ENCODE results near the gene MCF2L. TPM values are rescaled to one million over a fixed set of nuclear protein-coding genes. Genes with fewer than 3 reads are reported as not detected.

The MCF2L gene
- total RNA-seq, 4 donors from 2014 or later = 10.2 to 25.4 (median 16.9) TPM

DNA sequence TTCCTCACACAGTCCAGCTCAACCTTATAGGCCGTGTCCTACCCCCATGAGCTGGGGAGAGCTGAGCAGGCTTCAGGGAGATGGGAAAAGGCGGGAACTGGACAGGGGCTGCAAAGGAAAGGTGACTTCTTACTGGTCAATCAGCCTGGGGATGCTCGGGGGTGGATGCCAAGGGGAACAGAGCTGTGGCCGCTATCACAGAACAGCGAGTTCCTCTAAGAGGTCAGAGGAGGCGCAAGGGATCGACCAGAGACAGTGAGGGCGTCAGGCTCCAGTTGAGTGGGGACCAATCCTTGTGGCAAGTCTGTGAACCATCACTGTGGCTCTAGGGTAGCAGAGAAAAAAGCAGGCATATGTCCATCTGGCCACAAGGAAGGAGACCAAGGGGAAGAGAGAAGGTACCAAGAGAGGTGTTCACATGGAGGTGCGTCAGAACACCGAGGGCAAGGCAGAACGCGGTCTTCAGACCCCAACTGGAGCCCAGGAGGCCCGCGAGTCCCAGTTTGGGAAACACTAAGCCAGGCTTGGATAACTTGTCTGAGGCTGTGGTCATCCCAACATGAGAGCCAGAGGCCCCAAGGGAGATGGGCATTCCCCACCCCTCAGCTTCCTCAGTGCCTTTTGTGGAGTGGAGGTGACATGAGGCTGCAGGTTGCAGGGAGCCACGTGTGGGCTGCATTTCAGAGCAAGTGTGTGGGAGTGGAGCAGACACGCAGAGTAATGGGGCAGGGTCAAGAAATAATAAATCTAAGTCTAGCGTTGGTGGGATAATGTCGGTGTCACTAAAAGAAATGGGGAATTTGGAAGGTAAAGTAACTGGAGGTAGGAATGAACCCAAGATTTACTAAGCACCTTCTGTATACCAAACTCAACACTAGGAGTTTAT is 157.5 kb downstream of the MCF2L start:
- intact Hi-C loops (cut with DNase I) = no loop called here
- peaks cover 0 to 29% (median 5%) of the 10 kb centered on the region in 3 donors for H3K4me1 ChIP-seq
- 77 to 87% methylated on average over 14 to 18 of the region's 18 CpGs for WGBS, 2 donors
- DNase-seq = no peak
- TF ChIP-seq, protein P1, sequence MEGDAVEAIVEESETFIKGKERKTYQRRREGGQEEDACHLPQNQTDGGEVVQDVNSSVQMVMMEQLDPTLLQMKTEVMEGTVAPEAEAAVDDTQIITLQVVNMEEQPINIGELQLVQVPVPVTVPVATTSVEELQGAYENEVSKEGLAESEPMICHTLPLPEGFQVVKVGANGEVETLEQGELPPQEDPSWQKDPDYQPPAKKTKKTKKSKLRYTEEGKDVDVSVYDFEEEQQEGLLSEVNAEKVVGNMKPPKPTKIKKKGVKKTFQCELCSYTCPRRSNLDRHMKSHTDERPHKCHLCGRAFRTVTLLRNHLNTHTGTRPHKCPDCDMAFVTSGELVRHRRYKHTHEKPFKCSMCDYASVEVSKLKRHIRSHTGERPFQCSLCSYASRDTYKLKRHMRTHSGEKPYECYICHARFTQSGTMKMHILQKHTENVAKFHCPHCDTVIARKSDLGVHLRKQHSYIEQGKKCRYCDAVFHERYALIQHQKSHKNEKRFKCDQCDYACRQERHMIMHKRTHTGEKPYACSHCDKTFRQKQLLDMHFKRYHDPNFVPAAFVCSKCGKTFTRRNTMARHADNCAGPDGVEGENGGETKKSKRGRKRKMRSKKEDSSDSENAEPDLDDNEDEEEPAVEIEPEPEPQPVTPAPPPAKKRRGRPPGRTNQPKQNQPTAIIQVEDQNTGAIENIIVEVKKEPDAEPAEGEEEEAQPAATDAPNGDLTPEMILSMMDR (IDR thresholded peaks at IDR 0.05) = no peak
- TF ChIP-seq POLR2A (IDR thresholded peaks at IDR 0.05) = no peak
- H3K27ac ChIP-seq = no peak overlapping the region
- H3K4me3 ChIP-seq = no peak overlapping the region
- peaks cover 0 to 48% (median 0%) of the 10 kb centered on the region in 4 donors for H3K27me3 ChIP-seq
- H3K9me3 ChIP-seq = no peaks in the 10 kb centered on the region
- H3K36me3 ChIP-seq = peaks cover 0 to 5% (median 0%) of the 10 kb centered on the region in 3 donors

DNA sequence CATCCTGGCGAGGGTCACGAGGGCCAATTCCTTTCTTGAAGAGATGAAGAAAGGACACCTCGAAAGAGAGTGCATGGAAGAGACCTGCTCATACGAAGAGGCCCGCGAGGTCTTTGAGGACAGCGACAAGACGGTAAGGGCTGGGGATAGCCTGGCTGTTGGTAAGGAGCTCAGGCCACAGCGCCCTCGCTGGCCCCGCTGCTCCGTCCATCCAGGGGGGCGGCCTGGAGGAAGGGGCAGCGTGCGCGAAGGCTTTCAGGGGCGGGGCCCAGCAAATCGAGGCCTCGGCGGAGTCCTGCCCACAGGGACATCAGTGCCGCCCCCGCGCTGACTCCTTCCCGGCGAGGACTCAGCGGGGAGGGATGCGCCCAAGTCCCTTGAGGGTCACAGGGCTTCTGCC is 160.5 kb downstream of the MCF2L start:
- no peaks in the 10 kb centered on the region for H3K9me3 ChIP-seq
- intact Hi-C loops (cut with DNase I) = no loop called here
- 81 to 83% methylated on average over 9 to 18 of the region's 27 CpGs for WGBS, 2 donors
- H3K27ac ChIP-seq = no peak overlapping the region
- peaks cover 0 to 9% (median 0%) of the 10 kb centered on the region in 3 donors for H3K4me1 ChIP-seq
- peak overlapping the region in 2 of 4 donors; percentile 32 to 46 for H3K4me3 ChIP-seq
- no peak for DNase-seq
- no peak for TF ChIP-seq POLR2A (IDR thresholded peaks at IDR 0.05)
- TF ChIP-seq, protein P1 (IDR thresholded peaks at IDR 0.05) = no peak
- H3K27me3 ChIP-seq = peaks cover 0 to 48% (median 0%) of the 10 kb centered on the region in 4 donors
- peaks cover 0 to 5% (median 0%) of the 10 kb centered on the region in 3 donors for H3K36me3 ChIP-seq

DNA sequence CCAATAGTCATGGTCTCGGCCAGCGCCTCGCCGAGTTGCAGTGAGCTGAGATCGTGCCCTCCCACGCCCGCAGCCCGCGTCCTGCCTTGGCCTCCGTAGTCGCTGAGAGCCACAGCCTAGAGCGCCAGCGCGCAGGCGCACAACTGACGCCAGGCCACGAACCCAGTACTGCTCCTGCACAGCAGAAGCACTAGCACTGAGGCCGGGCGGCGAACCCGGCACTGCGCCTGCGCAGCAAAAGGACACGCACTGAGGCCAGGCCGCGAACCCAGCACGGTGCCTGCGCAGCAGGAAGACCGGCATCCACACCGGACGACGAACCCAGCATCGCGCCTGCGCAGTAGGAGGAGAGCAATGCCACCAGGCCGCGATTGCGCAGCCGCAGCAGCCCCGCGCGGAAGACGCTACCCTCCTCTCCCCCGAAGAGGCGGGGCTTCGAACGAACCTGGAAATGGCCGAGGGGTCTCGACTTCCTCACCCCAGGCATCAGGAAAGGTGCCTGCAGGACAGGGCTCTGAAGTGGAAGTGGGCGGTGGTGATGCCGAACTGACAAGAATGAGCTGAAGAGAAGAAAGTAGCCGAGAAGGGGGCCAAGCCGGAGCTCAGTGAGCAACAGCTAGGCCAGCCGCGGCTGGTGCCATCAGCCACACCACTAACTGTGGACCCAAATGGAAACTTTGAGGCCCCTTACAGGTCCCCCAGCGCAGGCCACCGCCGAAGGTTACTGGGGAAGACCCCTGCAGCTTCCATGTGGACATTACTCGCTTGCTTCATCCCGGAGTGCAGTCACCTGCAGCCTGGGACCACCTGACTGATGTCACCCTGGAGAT is 161.1 kb downstream of the MCF2L start:
- Histone ChIP-seq H3K9me3 (no peaks in the 10 kb centered on the region), H3K4me3 (peak overlapping the region in 3 of 4 donors; percentile 22 to 46 (median 32)), H3K4me1 (peaks cover 0 to 9% (median 0%) of the 10 kb centered on the region in 3 donors), H3K36me3 (peaks cover 0 to 5% (median 0%) of the 10 kb centered on the region in 3 donors), H3K27me3 (peaks cover 0 to 48% (median 0%) of the 10 kb centered on the region in 4 donors), H3K27ac (no peak overlapping the region)
- intact Hi-C loops (cut with DNase I) = no loop called here
- WGBS, 2 donors = 72 to 74% methylated on average over 21 to 24 of the region's 60 CpGs
- no peak for DNase-seq
- TF ChIP-seq, protein P1 (IDR thresholded peaks at IDR 0.05) = no peak
- no peak for TF ChIP-seq POLR2A (IDR thresholded peaks at IDR 0.05)

DNA sequence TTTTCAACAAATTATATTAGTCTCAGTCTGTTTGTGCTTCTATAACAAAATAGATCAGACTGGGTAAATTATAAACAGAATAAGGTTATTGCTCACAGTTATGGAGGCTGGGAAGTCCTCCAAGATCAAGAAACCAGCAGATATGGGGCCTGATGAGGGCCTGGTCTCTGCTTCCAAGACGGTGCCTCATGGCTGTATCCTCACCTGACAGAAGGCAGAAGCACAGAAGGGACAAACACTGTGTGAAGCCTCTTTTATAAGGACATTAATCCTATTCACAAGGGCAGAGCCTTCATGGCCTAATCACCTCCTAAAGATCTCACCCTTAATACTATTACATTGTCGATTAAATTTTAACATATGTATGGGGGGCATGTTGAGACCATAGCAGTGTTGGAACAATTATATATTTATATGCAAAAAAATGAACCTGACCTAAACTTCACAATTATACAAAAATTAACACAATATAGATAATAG is 166.3 kb downstream of the MCF2L start:
- H3K27ac ChIP-seq = no peak overlapping the region

More for the DNA sequence above, 166.3 kb downstream of the MCF2L start:
- H3K27me3 ChIP-seq = peaks cover 0 to 21% (median 0%) of the 10 kb centered on the region in 4 donors
- no peaks in the 10 kb centered on the region for H3K4me1 ChIP-seq
- H3K4me3 ChIP-seq = no peak overlapping the region
- 82 to 84% methylated on average over 2 of the region's 2 CpGs for WGBS, 2 donors
- H3K36me3 ChIP-seq = peaks cover 0 to under 1% (median 0%) of the 10 kb centered on the region in 3 donors
- intact Hi-C loops (cut with DNase I) = no loop called here
- no peak for DNase-seq
- no peaks in the 10 kb centered on the region for H3K9me3 ChIP-seq
- no peak for TF ChIP-seq POLR2A (IDR thresholded peaks at IDR 0.05)
- TF ChIP-seq, protein P1 (IDR thresholded peaks at IDR 0.05) = no peak
